Measurements from ENCODE around the gene ASCC1. TPM values are rescaled to one million over a fixed set of nuclear protein-coding genes. Genes with fewer than 3 reads are reported as not detected.

The ASCC1 gene
- total and polyA plus RNA-seq, 2 donors from 2014 or later = 24.0 to 36.1 TPM

- FAIRE-seq = no peak
- peak in 3 of 5 donors; percentile 38 to 87 (median 67) for DNase-seq
- Histone ChIP-seq H3K27ac (ENCODE audit: low read depth in 2 of 2, low read length in 2 of 2) (peak overlapping the region; percentile 8 to 27), H3K4me3 (ENCODE audit: low read length in 3 of 3) (no peak overlapping the region), H3K4me1 (ENCODE audit: control insufficient read depth in 2 of 3, insufficient read depth in 2 of 3, low read depth in 1 of 3, low read length in 3 of 3) (no peaks in the 10 kb centered on the region), H3K9ac (ENCODE audit: low read length in 3 of 3) (no peak overlapping the region), H3K36me3 (ENCODE audit: control insufficient read depth in 2 of 3, insufficient read depth in 3 of 3, low read length in 3 of 3) (no peaks in the 10 kb centered on the region), H3K27me3 (ENCODE audit: control insufficient read depth, insufficient read depth, low read length) (no peaks in the 10 kb centered on the region), H3K9me3 (ENCODE audit: control insufficient read depth in 2 of 3, insufficient read depth in 1 of 3, low read length in 3 of 3) (no peaks in the 10 kb centered on the region)
- TF ChIP-seq CTCF (IDR thresholded peaks at IDR 0.05; ENCODE audit: borderline replicate concordance, extremely low read depth, insufficient read depth) = no peak
- intact Hi-C loops (cut with DNase I) = loop anchor here (10.0 kb wide), 1 partner anchor 210 kb away; no protein-coding TSS in a partner anchor
Observed at GRCh38 chr10:72124989-72125388, 91.1 kb downstream of the ASCC1 start.

GRCh38 chr10:72124381-72124780, 91.7 kb downstream of the ASCC1 start:
- Histone ChIP-seq H3K27ac (ENCODE audit: low read depth in 2 of 2, low read length in 2 of 2) (peak overlapping the region in 1 of 2 donors; percentile 27), H3K27me3 (ENCODE audit: control insufficient read depth, insufficient read depth, low read length) (no peaks in the 10 kb centered on the region), H3K36me3 (ENCODE audit: control insufficient read depth in 2 of 3, insufficient read depth in 3 of 3, low read length in 3 of 3) (no peaks in the 10 kb centered on the region), H3K9me3 (ENCODE audit: control insufficient read depth in 2 of 3, insufficient read depth in 1 of 3, low read length in 3 of 3) (no peaks in the 10 kb centered on the region), H3K4me1 (ENCODE audit: control insufficient read depth in 2 of 3, insufficient read depth in 2 of 3, low read depth in 1 of 3, low read length in 3 of 3) (no peaks in the 10 kb centered on the region), H3K9ac (ENCODE audit: low read length in 3 of 3) (no peak overlapping the region), H3K4me3 (ENCODE audit: low read length in 3 of 3) (no peak overlapping the region)
- FAIRE-seq = no peak
- TF ChIP-seq CTCF (IDR thresholded peaks at IDR 0.05; ENCODE audit: borderline replicate concordance, extremely low read depth, insufficient read depth) = no peak
- intact Hi-C loops (cut with DNase I) = loop anchor here (10.0 kb wide), 1 partner anchor 210 kb away; no protein-coding TSS in a partner anchor
- DNase-seq = peak in 1 of 5 donors; percentile 10

- DNase-seq (peak in 1 of 5 donors; percentile 57), FAIRE-seq (no peak)
- intact Hi-C loops (cut with DNase I) = loop anchor here (10.0 kb wide), 1 partner anchor 211 kb away; no protein-coding TSS in a partner anchor
- H3K27ac ChIP-seq (ENCODE audit: low read depth in 2 of 2, low read length in 2 of 2) = no peak overlapping the region
- no peak for TF ChIP-seq CTCF (IDR thresholded peaks at IDR 0.05; ENCODE audit: borderline replicate concordance, extremely low read depth, insufficient read depth)
- H3K9me3 ChIP-seq (ENCODE audit: control insufficient read depth in 2 of 3, insufficient read depth in 1 of 3, low read length in 3 of 3) = no peaks in the 10 kb centered on the region
- no peak overlapping the region for H3K4me3 ChIP-seq (ENCODE audit: low read length in 3 of 3)
- no peaks in the 10 kb centered on the region for H3K36me3 ChIP-seq (ENCODE audit: control insufficient read depth in 2 of 3, insufficient read depth in 3 of 3, low read length in 3 of 3)
- no peaks in the 10 kb centered on the region for H3K4me1 ChIP-seq (ENCODE audit: control insufficient read depth in 2 of 3, insufficient read depth in 2 of 3, low read depth in 1 of 3, low read length in 3 of 3)
- H3K9ac ChIP-seq (ENCODE audit: low read length in 3 of 3) = no peak overlapping the region
- no peaks in the 10 kb centered on the region for H3K27me3 ChIP-seq (ENCODE audit: control insufficient read depth, insufficient read depth, low read length)
Observed at GRCh38 chr10:72123616-72124015, 92.5 kb downstream of the ASCC1 start.

GRCh38 chr10:72122221-72122620, 93.9 kb downstream of the ASCC1 start:
- TF ChIP-seq CTCF (IDR thresholded peaks at IDR 0.05; ENCODE audit: borderline replicate concordance, extremely low read depth, insufficient read depth) = no peak
- DNase-seq (no peak), FAIRE-seq (no peak)
- Histone ChIP-seq H3K9me3 (ENCODE audit: control insufficient read depth in 2 of 3, insufficient read depth in 1 of 3, low read length in 3 of 3) (no peaks in the 10 kb centered on the region), H3K36me3 (ENCODE audit: control insufficient read depth in 2 of 3, insufficient read depth in 3 of 3, low read length in 3 of 3) (no peaks in the 10 kb centered on the region), H3K9ac (ENCODE audit: low read length in 3 of 3) (no peak overlapping the region), H3K27ac (ENCODE audit: low read depth in 2 of 2, low read length in 2 of 2) (no peak overlapping the region), H3K27me3 (ENCODE audit: control insufficient read depth, insufficient read depth, low read length) (no peaks in the 10 kb centered on the region), H3K4me3 (ENCODE audit: low read length in 3 of 3) (no peak overlapping the region), H3K4me1 (ENCODE audit: control insufficient read depth in 2 of 3, insufficient read depth in 2 of 3, low read depth in 1 of 3, low read length in 3 of 3) (no peaks in the 10 kb centered on the region)
- intact Hi-C loops (cut with DNase I) = loop anchor here (10.0 kb wide), 1 partner anchor 213 kb away; no protein-coding TSS in a partner anchor

All from kidney (tissue), 14 donors.